Esophagus squamous epithelium (tissue), 5 donors: Measurements from ENCODE around the gene CFAP161. TPM values are rescaled to one million over a fixed set of nuclear protein-coding genes. Genes with fewer than 3 reads are reported as not detected.
A peak's percentile ranks its signal among the peaks of the same experiment; 100 is the strongest.

Experiments used
- DNase-seq: peaks from one replicate; lab custom pipeline; 2025; lab: John Stamatoyannopoulos, UW
- H3K27ac ChIP-seq, 4 donors: fragments of 200-600 bp; sonication (generic); one replicate each; pipeline ENCODE4 v1.5.1; 2016 to 2019; ENCODE audit warnings: mild to moderate bottlenecking in 1 of 4
- H3K27me3 ChIP-seq, 4 donors: fragments of 200-600 bp; sonication (generic); 1 replicate in 3 of 4; 2 replicates in 1 of 4; pipeline versions ENCODE4 v1.5.1 to v1.6.0; 2017 to 2021; ENCODE audit warnings: antibody characterized with exemption in 1 of 4
- H3K36me3 ChIP-seq, 3 donors: fragments of 200-600 bp; sonication (generic); one replicate each; pipeline ENCODE4 v1.5.1; 2016 to 2019
- H3K4me1 ChIP-seq, 3 donors: fragments of 200-600 bp; sonication (generic); one replicate each; pipeline ENCODE4 v1.5.1; 2017 to 2019
- H3K4me3 ChIP-seq, 4 donors: fragments of 200-600 bp; sonication (generic); 1 replicate in 3 of 4; 2 replicates in 1 of 4; pipeline ENCODE4 v1.5.1; 2016 to 2019; ENCODE audit warnings: mild to moderate bottlenecking in 2 of 4, moderate library complexity in 1 of 4
- H3K9me3 ChIP-seq, 3 donors: fragments of 200-600 bp; sonication (generic); one replicate each; pipeline ENCODE4 v1.5.1; 2016 to 2019
- POLR2A ChIP-seq, 4 donors: fragments of 450-650 bp; IDR thresholded peaks; one replicate each; pipeline ENCODE4 v1.6.1; 2017; ENCODE audit warnings: antibody characterized with exemption in 4 of 4, mild to moderate bottlenecking in 4 of 4, moderate library complexity in 3 of 4
- WGBS, 2 donors: methylation state at CpG; one replicate each; pipeline ENCODE4 v1.1.5; 2018; 5-methylcytosine and 5-hydroxymethylcytosine counted together
- intact Hi-C: fragments of 100-400 bp; cut with DNase I; formaldehyde crosslinking; loops from one replicate; pipeline ENCODE4 v1.15.0; 2022
- total RNA-seq, 4 donors: library from RNA; depleted of rRNA; stranded (reverse); fragments of >200 nt; gene quantifications; one replicate each; pipeline ENCODE4 v1.1.0, GENCODE V29; 2016
- TF ChIP-seq, protein P1 (sequence below), 6 experiments: fragments of 450-650 bp in 4 of 6; fragments of 200-600 bp in 2 of 6; sonication (generic) in 2 of 6; IDR thresholded peaks; one replicate each; pipeline ENCODE4 v1.5.1; 2016 to 2019; ENCODE audit warnings: antibody characterized with exemption in 6 of 6, mild to moderate bottlenecking in 4 of 6, moderate library complexity in 4 of 6
- donor health status: DM: yes; HTN: yes; CAD: no.

The CFAP161 gene
- total RNA-seq, 4 donors from 2014 or later: 0.38 to 0.88 TPM; not detected in 2

DNA sequence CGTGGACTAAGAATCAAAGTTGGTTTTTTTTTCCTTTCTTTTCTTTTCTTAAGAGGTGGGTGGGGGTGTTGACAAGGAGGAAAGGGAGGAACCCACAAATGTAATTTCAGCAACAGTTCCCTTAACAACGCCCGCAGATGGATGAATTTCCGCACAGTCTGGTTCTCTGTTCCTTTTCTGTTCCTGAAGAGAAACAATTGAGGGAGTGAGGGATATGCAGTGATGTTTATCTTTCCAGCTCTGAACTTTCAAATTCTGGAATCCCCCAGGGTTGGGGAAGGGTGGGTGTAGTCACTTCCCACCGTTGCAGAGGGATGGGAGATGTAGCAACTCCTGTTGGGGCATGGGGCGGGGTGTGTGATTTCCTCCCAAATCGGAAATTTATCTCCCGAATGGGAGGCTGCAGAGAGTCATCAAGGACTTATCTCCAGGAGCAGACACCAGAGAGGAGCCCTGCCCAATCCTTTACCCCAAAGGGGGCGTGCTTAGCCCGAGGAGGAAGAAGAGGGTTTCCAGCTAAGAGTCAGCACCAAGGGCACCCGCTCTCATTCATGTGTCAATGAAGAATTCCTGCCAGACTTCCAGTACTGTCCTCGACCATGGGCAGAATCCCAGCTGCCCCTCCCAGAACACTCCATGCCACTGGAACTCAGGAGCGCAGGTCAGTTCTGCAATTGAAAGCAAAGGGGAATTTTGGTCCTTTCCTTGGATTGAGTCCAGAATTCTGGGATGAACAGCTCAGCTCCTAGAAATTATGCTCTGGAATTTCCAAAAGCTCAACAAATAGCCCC, 35.0 kb upstream of the CFAP161 start:
- peaks cover 0 to 8% (median 0%) of the 10 kb centered on the region in 3 donors for H3K4me1 ChIP-seq
- intact Hi-C loops: no loop called here
- TF ChIP-seq POLR2A (IDR thresholded peaks at IDR 0.05): no peak
- TF ChIP-seq, protein P1, sequence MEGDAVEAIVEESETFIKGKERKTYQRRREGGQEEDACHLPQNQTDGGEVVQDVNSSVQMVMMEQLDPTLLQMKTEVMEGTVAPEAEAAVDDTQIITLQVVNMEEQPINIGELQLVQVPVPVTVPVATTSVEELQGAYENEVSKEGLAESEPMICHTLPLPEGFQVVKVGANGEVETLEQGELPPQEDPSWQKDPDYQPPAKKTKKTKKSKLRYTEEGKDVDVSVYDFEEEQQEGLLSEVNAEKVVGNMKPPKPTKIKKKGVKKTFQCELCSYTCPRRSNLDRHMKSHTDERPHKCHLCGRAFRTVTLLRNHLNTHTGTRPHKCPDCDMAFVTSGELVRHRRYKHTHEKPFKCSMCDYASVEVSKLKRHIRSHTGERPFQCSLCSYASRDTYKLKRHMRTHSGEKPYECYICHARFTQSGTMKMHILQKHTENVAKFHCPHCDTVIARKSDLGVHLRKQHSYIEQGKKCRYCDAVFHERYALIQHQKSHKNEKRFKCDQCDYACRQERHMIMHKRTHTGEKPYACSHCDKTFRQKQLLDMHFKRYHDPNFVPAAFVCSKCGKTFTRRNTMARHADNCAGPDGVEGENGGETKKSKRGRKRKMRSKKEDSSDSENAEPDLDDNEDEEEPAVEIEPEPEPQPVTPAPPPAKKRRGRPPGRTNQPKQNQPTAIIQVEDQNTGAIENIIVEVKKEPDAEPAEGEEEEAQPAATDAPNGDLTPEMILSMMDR (IDR thresholded peaks at IDR 0.05): no peak
- WGBS, 2 donors: 38 to 41% methylated on average over 7 to 11 of the region's 13 CpGs
- no peaks in the 10 kb centered on the region for H3K36me3 ChIP-seq
- no peak for DNase-seq
- peaks cover 0 to 53% (median 0%) of the 10 kb centered on the region in 4 donors for H3K27me3 ChIP-seq
- H3K9me3 ChIP-seq: no peaks in the 10 kb centered on the region
- no peak overlapping the region for H3K4me3 ChIP-seq
- peak overlapping the region in 1 of 4 donors; percentile 20 for H3K27ac ChIP-seq

DNA sequence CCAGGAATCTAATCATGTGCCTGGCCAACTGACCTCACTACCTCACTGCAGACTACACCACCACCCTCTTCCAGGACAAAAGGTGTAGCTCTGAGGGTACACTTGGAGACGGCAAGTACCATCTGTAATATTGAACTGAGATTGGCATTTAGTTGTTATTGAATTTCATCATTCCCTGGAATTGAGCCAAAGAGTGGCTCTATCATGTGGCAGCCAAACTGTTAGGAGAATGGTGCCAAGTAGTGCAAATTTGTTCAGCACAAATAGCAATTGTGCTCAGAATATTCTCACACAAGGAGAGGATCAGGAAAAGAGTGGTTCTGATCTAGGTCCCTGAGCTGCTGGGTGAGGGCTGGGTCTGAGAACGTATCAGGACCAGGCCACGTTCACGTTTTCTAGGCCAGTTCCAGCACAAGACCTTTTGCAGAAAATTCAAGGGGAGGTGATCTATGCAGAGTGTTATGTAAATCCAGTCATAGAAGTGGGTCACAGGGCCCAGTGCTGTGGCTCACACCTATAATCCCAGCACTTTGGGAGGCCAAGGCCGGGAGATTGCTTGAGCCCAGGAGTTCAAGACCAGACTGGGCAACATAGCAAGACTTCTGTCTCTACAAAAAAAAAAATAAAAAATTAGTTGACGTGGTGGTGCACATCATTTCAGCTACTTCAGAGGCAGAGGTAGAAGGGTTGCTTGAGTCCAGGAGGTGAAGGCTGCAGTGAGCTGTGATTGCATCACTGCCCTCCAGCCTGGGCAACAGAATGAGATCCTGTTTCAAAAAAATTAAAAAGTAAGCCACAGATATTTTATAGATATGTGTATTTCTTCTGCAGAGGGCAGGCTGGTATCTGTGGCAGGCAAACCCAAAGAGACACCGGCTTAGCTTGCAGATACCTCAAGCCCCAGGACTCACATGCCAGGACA, 31.9 kb upstream of the CFAP161 start:
- H3K9me3 ChIP-seq: no peaks in the 10 kb centered on the region
- 77 to 80% methylated on average over 7 of the region's 7 CpGs for WGBS, 2 donors
- H3K36me3 ChIP-seq: no peaks in the 10 kb centered on the region
- no peak overlapping the region for H3K27ac ChIP-seq
- H3K4me3 ChIP-seq: no peak overlapping the region
- H3K4me1 ChIP-seq: peaks cover 0 to 11% (median 0%) of the 10 kb centered on the region in 3 donors
- no peak for DNase-seq
- intact Hi-C loops: no loop called here
- H3K27me3 ChIP-seq: peaks cover 0 to 23% (median 0%) of the 10 kb centered on the region in 4 donors
- no peak for TF ChIP-seq POLR2A (IDR thresholded peaks at IDR 0.05)
- TF ChIP-seq, protein P1 (IDR thresholded peaks at IDR 0.05): no peak

DNA sequence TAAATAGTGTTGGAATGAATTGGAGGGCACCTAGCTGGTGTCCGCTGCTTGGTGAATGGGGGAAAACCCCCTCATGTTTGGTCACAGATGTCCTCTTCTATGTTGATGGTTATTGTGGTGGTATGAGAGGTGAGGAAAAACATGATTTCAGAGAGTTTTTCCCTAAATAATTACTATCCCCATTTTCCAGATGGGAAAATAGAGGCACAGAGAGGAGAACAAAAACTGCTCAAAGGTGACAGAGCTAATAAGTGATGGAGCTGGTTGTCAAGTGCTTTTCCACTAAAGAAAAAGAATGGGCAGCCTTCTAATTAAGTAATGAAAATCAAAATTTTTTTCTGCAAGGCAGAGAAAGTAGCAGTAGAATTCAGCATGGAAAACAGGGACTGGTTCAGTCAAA, 30.2 kb upstream of the CFAP161 start:
- WGBS, 2 donors: 100% methylated on average over 1 of the region's 1 CpG
- H3K9me3 ChIP-seq: no peaks in the 10 kb centered on the region
- no peaks in the 10 kb centered on the region for H3K36me3 ChIP-seq
- no peak for DNase-seq
- peaks cover 0 to 11% (median 2%) of the 10 kb centered on the region in 3 donors for H3K4me1 ChIP-seq
- no peak for TF ChIP-seq POLR2A (IDR thresholded peaks at IDR 0.05)
- TF ChIP-seq, protein P1 (IDR thresholded peaks at IDR 0.05): no peak
- intact Hi-C loops: no loop called here
- H3K27me3 ChIP-seq: peaks cover 0 to 6% (median 0%) of the 10 kb centered on the region in 4 donors
- H3K27ac ChIP-seq: no peak overlapping the region
- H3K4me3 ChIP-seq: no peak overlapping the region

DNA sequence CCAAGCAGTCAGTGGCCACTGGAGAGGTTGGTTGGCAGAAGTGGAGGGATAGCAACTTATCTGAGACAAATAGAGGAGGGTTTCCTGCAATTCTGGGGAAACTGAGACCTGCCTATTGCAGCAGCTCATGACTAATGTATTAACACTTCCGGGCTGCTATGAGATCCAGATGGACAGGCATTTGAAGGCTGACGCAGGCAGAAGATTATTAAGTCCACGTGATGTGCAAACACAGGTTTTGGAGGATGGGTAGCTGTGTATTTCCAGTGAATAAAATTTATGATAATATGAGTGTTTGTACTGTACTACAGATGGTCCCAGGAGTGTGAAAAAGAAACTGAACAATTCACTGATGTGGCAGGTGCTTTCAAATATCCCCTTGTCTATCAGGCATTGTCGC, 28.5 kb upstream of the CFAP161 start:
- WGBS, 2 donors: 71 to 72% methylated on average over 4 of the region's 4 CpGs

More for the DNA sequence above, 28.5 kb upstream of the CFAP161 start:
- H3K27me3 ChIP-seq: peaks cover 0 to 1% (median 0%) of the 10 kb centered on the region in 4 donors
- no peaks in the 10 kb centered on the region for H3K36me3 ChIP-seq
- no peaks in the 10 kb centered on the region for H3K9me3 ChIP-seq
- no peak overlapping the region for H3K27ac ChIP-seq
- H3K4me1 ChIP-seq: peaks cover 0 to 4% (median 2%) of the 10 kb centered on the region in 3 donors
- no peak for DNase-seq
- H3K4me3 ChIP-seq: no peak overlapping the region
- intact Hi-C loops: loop anchor here (5.0 kb wide), 1 partner anchor 157 kb away; no protein-coding TSS in a partner anchor
- no peak for TF ChIP-seq POLR2A (IDR thresholded peaks at IDR 0.05)
- TF ChIP-seq, protein P1 (IDR thresholded peaks at IDR 0.05): no peak
